Cardiac septum (tissue), 1 donor: ENCODE data around the gene DNMBP. TPM values are rescaled to one million over a fixed set of nuclear protein-coding genes. Genes with fewer than 3 reads are reported as not detected.
"Not testable (repeated sequence)": the region's sequence is repeated elsewhere in the genome, so short reads cannot be mapped to it uniquely, and the experiment has no call there.

Source experiments
- DNase-seq: peaks from one replicate; pipeline ENCODE4 v3.0.0-alpha.2; 2020; ENCODE audit warnings: low spot score
- intact Hi-C: fragments of 100-400 bp; cut with DNase I; formaldehyde crosslinking; loops from one replicate; pipeline ENCODE4 v1.14.0; 2022
- total RNA-seq: library from RNA; stranded (reverse); fragmentation: NEBNext Ultra II Directional; extraction: Animal tissue kit (Norgen Biotek cat#: 25700); gene quantifications from one replicate; pipeline ENCODE4 v1.2.1, GENCODE V29; 2021
- donor health status: DM: no; HTN: no; CAD: no.

The DNMBP gene
- total RNA-seq, 1 donor from 2014 or later = 5.6 TPM

- intact Hi-C loops = no loop called here
- no peak for DNase-seq
Measured at GRCh38 chr10:100021322-100021721, 11.6 kb upstream of the DNMBP start.

DNA sequence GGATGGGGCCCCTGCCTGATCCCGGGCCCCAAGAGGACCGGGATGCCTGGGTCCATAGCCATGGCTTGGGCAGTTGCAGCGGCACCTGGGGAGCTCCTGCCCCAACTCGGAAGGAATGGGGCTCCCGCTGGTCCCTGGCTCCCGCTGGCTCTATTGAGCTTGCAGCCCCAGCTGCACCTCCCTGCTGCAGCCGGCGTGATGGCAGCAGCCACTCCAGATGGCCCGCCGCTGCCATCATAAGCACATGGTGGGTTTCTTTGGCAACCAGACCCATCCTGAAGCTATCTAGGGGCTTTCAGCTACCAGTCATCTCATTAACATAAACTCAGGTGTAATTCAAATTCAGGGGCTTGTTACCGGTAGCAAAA is 11.1 kb upstream of the DNMBP start:
- DNase-seq = no peak
- intact Hi-C loops = no loop called here

GRCh38 chr10:100020142-100020885 is 10.6 kb upstream of the DNMBP start:
- DNase-seq = no peak
- intact Hi-C loops = no loop called here

- intact Hi-C loops = no loop called here
- no peak for DNase-seq
Measured at GRCh38 chr10:100019787-100020141, 10.0 kb upstream of the DNMBP start.

GRCh38 chr10:100014071-100014762 is 4.5 kb upstream of the DNMBP start:
- intact Hi-C loops = no loop called here
- no peak for DNase-seq

GRCh38 chr10:100013621-100014020 is 3.9 kb upstream of the DNMBP start:
- intact Hi-C loops = no loop called here

DNA sequence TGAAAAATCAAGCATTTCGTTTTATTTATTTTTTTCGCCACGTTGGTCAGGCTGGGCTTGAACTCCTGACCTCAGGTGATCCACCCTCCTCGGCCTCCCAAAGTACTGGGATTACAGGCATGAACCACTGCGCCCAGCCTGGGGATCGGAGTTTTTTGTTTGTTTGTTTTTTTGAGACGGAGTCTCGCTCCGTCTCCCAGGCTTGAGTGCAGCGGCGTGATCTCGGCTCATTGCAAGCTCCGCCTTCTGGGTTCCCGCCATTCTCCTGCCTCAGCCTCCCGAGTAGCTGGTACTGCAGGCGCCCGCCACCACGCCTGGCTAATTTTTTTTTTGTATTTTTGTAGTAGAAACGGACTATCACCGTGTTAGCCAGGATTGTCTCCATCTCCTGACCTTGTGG is 2.2 kb upstream of the DNMBP start:
- intact Hi-C loops = loop anchor here (2.0 kb wide), 1 partner anchor 33 kb away; no protein-coding TSS in a partner anchor
- DNase-seq = not testable (repeated sequence)

More at GRCh38 chr10:100013621-100014020, 3.9 kb upstream of the DNMBP start:
- no peak for DNase-seq

GRCh38 chr10:100009283-100009792 is 409 bp downstream of the DNMBP start:
- DNase-seq = peak; percentile 77
- intact Hi-C loops = loop anchor here (2.0 to 10.0 kb wide), 2 partner anchors 33 to 175 kb away; partner anchors contain the start of gene ERLIN1

GRCh38 chr10:100008708-100009282 is 952 bp downstream of the DNMBP start:
- DNase-seq = no peak
- intact Hi-C loops = loop anchor here (2.0 to 10.0 kb wide), 2 partner anchors 32 to 176 kb away; partner anchors contain the start of gene ERLIN1

DNA sequence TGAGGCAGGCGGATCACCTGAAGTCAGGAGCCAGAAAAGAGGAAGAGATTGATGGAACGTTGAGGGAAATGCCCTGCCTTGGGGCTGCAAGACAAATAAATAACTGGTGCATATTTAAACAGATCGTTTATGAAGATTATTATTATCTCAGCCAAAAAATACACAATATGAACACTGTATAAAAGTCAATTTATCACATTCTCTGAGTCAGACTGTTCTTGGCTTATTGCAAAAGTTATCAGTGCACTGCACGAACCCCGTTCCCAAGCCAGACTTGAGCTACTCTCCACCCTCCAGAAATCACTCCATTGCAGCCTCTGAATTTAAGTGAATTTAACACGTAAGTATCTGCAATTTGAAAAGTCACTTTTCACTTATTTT is 1.6 kb downstream of the DNMBP start:
- intact Hi-C loops = loop anchor here (2.0 to 10.0 kb wide), 2 partner anchors 31 to 177 kb away; partner anchors contain the start of gene ERLIN1

DNA sequence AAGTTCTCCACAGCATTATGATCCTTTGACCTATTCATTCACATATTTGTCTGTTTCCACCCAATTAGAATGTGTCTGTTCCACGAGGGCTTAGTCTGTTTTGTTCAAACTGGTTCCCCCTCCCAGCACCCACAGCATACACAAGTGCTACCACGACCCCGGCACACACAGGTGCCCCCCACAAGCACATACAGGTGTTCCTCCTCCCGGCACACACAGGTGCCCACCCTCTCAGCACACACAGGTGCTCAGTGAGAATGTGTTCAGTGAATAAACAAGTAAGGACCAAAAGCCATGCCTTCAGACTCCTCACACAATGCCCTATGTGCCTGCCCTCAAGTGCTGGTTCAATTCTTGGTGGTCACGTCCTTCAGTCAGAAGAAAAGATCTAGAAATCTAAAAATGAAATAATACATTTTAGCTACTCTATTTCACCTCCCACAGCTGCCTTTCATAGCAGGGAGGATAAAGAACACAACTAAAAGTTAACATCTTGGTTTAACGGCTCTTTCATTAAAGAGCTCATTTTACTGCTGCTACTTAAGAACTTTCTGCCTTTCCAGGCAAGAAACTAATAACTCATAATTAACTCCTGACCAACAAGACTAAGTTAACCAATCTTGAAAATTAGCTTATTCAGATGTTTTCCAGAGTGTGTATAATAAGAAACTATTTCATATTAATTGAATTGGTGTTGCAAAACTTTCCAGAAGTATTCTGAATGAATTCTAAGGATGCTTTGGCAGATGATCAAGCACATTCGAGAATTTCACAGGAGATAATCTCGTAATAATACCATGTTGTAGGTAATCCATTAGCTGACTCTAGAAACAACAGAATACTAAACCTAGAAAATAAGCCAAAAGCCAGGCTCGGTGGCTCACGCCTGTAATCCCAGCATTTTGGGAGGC is 2.3 kb downstream of the DNMBP start:
- intact Hi-C loops = loop anchor here (2.0 to 10.0 kb wide), 2 partner anchors 31 to 177 kb away; partner anchors contain the start of gene ERLIN1
- DNase-seq = no peak

More for the DNA sequence above, 1.6 kb downstream of the DNMBP start:
- no peak for DNase-seq

DNA sequence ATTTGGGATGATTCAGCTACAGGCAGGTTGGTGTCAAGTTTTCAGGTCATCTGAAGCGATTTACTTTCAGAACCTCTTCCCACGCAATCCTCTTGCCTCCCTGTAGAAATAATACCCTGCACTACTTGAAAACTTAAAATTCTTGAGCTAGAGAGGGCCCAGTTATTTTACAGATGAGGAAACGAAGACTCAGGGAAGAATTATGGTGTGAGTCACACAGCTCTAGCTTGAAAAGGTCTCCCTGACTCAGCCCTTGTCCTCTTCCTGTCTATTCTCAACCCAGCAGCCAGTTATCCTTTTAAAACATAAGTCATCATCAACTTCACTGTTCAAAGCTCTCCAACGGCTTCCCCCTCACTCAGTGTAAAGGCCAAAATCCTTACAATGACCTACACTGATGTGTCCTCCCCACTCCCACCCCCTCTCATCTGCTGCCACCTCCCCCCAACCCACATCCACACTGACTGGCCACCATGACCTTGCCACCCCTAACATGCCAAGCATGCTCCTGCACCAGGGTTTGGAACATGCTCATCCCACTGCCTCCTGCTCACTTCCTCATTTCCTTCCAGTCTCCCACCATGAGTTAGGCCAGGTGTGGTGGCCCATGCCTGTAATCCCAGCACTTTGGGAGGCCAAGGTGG is 3.4 kb downstream of the DNMBP start:
- DNase-seq = peak; percentile 77

GRCh38 chr10:100004805-100005510 is 4.8 kb downstream of the DNMBP start:
- intact Hi-C loops = loop anchor here (10.0 kb wide), 1 partner anchor 180 kb away; the partner anchor contains the start of gene ERLIN1
- no peak for DNase-seq

More for the DNA sequence above, 3.4 kb downstream of the DNMBP start:
- intact Hi-C loops = loop anchor here (10.0 kb wide), 1 partner anchor 178 kb away; the partner anchor contains the start of gene ERLIN1

GRCh38 chr10:100000109-100000644 is 9.6 kb downstream of the DNMBP start:
- no peak for DNase-seq

DNA sequence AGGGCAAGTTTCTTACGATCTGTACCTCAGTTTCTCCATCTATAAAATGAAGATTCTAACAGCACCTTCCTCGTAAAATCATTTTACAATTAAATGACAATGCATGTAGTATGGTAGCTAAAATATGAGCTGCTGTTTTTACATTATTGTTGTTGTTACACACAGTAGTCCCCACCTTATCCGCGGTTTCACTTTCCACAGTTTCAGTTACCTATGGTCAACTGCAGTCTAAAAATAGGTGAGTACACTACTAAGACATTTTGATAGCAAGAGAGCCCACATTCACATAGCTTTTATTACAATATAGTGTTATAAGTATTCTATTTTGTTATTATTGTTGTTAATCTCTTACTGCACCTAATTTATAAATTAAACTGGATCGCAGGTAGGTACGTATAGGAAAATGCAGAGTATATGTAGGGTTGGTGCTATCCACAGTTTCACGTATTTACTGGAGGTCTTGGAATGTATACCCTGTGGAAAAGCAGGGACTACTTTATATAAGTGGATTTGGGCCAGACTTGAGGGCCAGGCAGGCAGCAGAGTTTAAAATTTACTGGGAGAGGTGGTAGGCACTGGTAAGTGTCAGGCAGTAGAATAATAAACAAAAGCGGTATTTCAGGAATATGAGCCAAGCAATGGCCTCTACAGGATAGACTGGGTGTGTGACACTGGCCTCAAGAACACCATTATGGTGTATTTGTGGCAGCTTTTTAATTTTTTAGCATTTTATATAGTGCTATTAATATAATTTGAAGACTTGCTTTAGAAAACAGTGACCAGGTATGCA is 10.2 kb downstream of the DNMBP start:
- no peak for DNase-seq
- intact Hi-C loops = loop anchor here (10.0 kb wide), 1 partner anchor 185 kb away; the partner anchor contains the start of gene ERLIN1

More at GRCh38 chr10:100000109-100000644, 9.6 kb downstream of the DNMBP start:
- intact Hi-C loops = loop anchor here (10.0 kb wide), 1 partner anchor 185 kb away; the partner anchor contains the start of gene ERLIN1

DNA sequence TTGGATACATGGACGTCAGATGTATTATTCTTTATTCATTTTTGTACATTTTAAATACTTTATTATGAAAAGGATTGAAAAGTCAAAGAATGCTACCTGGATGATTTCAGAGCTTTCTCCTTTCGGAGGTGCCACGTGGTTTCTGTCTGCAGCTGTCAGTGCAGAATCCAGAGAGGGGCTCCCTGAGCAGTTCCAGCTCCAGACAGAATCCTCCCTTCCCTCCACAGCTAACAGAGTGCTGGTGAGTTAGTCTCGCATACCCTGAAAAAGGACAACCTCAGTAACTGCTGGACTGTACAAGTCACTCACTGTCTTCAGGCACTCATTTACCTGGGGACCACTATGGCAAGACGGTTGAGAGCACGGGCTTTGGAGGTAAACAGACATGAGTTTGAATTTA is 10.9 kb downstream of the DNMBP start:
- intact Hi-C loops = no loop called here
- no peak for DNase-seq
